ENCODE measurements around the gene COX14.
A peak's percentile ranks its signal among the peaks of the same experiment; 100 is the strongest.

The COX14 gene

DNA sequence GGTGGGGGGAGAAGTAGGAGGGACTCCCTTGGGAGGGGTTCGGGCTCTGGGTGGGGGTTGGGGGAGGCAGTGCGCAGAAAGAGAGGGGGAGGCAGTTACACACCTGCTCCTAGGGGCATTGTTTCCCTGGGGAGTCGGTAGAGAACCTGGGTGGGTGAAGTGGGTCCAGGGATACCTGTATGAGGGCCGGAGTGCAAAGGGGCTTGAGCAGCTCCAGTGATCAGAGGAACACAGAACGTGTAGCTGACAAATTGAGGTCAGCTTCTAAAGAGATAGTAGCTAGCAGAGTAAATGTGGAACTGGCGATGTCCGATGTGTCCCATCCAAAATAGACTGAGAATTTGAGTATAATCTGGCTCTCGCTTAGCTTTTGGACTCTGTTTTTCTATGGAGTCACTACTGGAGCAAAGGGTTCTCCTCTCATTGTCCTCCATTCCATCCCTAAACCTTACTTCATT, 26.4 kb upstream of the COX14 start:
- DNase-seq = peak; percentile 42

DNA sequence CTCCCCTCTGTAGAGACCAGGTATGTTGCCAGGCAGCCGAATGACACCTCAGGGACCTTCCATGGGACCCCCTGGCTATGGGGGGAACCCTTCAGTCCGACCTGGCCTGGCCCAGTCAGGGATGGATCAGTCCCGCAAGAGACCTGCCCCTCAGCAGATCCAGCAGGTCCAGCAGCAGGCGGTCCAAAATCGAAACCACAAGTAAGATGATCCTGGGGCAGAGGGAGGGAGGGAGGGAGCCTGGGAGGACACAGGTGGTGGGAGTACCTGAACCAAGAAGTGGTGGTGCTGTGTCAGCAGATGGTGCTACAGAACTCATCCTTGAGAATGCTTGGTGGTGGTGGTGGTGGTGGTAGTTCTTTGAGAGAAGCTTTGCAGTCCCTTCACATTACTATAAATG, 25.9 kb upstream of the COX14 start:
- DNase-seq = no peak

DNA sequence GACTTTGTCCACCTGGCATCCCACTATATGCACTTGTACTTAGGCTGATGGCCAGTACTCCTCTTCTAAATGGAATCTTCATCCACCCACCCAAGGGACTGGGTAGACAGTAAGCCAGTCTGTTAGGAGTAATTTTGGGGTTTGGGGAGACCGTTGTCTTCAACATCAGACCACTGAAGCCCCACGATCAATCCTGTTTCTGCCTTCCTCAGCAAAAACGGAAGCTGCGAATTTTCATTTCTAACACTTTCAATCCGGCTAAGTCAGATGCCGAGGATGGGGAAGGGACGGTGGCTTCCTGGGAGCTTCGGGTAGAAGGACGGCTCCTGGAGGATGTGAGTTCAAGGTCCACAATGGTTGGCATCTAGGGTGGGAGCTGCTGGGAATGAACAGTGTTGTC, 24.9 kb upstream of the COX14 start:
- DNase-seq = no peak

DNA sequence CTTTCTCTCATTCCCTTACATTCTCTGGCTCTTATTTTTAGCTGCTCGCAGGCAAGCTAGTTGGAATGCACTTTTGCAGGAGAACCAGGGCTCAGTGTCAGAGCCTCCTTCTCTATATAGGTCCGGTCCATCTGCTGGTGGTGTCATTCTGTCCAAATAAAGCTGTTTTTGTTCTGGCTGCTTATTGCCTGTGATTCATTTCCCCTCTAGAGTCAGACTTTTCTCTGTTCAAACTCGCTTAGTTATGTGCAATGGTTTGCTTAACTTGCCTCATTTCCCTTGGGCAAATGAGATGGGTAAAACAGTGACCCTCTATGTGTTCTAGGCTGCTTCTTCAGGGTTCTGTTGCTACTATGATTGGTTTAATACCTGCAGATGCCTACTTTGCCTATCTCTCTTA, 24.0 kb upstream of the COX14 start:
- no peak for DNase-seq

DNA sequence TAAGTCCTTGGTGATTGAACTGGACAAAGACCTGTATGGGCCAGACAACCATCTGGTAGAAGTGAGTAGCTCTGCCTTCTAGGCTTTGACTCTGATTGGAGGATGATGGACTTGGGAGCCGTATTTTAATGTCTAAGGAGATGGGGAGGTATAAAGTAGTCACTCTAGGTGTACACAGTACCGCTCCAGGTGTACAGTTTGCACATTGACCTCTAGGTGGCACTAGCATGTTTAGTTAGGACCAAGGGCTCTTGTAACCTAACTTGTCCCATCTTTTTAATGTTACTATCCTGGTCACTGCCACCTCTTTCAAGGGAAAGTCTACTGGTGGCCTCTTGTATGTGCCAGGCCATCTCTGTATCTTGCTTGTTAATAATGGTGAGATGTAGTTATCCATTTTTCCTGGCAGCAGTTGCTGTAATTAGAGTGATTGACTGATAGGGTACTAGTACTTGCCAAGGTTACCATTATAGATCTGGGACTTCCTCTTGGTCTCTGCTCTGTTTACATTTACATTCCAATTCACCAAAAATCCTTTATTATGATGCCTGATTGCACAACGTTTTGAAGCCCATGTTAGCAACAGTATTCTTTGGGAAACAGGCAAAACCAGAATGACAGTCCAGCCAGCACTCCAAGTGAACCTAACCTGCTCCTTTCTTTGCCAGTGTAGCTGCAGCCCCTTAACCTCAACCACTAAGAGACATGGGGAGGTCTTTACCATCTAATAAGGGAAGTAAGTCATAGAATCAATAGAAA, 23.3 kb upstream of the COX14 start:
- no peak for DNase-seq

DNA sequence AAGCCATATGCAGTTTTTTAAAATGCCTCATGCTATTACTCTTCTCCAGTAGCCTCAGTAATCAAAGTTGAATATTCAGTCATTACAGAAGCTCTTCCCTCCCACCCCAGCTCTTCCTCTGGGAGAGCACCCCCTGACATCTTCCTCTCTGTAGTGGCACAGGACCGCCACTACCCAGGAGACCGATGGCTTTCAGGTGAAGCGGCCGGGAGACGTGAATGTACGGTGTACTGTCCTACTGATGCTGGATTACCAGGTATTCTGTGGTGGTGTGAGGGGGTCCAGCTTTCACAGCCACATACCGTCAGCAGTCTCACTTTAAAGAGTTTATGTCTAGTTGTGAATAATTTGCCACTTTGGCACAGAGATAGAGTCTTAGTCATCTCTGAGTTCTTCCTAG, 22.3 kb upstream of the COX14 start:
- DNase-seq = no peak

DNA sequence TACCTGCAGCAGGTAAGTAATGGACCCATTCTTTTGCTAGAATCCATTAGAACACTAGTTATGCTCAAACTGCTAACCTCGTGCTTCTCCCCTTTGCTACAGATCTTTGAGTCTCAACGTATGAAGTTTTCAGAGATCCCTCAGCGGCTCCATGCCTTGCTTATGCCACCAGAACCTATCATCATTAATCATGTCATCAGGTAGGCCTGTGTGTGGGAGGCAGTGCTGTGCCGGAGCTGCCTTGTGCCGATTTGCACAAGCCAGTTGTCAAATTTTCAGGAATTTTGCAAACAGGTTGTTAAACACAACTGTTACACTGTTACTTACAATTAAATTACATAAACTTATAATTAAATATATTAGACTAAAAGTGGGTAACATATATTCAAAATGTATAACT, 21.6 kb upstream of the COX14 start:
- DNase-seq = no peak

DNA sequence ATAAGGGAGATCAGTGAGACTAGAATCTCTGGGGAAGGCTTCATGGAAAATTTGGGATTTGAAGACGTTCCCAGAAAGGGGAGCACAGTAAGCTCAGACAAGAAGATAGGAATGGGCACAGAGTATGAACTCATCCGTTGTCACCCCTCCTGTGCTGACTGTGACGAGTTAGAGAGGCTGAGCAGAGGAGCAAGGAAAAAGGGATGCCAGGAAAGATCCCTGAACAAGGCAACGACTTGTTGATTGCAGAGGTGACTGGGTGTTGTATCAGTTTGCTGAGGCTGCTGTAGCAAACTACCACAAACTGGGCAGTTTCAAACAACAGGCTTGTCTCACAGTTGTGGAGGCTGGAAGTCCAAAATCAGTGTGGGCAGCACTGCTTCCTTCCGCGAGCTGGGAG, 14.1 kb upstream of the COX14 start:
- no peak for DNase-seq

DNA sequence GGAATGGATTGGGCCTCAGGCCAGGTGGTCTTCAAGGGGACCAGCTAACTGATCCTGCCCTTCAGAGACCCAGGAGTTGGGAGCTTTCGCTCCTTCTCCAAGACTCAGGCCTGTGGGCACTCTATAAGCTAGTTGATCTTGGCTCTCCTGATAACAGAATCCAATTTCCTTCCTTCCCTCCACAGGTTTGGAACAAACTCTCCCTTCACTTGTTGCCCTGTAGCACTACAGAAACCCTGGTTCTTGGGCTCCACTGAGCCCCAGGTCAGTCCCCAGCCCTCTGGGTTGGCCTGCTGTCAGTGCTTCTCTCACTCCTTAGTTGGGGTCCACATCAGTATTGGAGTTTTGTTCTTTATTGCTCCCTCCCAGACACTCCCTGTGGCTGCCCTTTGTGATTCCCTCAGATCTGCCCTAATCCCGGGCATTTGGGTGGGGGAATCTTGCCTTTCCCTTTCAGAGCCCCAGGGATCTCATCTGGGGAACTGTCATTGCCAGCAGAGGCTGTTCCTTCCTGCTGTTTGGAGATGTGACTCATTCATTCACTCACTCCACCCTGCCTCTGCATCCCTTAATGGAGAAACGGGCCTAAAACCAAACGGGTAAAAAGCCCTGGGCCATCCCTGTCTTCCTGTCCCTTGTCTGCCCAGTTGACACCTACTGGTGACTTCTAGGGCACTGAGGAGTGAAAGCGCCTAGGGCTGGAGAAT, 12.6 kb upstream of the COX14 start:
- no peak for DNase-seq

DNA sequence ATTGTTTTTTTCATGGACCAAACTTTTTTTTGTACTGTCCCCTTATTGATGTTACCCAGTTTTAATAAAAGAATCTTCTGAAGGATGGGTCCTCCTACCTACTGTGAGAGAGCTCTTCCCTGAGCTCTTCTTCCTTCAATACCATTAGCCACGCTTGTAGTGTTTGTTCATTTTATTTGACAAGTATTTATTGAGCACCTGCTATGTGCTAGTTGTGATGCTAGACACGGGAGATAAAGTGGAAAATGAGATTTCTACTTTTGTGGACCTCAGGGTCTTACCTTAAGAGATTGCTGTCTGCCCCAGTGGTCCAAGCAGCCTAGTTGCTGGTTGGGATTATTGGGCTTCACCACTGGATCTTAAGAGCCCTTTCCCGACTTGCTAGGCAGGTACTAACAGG, 11.5 kb upstream of the COX14 start:
- no peak for DNase-seq

DNA sequence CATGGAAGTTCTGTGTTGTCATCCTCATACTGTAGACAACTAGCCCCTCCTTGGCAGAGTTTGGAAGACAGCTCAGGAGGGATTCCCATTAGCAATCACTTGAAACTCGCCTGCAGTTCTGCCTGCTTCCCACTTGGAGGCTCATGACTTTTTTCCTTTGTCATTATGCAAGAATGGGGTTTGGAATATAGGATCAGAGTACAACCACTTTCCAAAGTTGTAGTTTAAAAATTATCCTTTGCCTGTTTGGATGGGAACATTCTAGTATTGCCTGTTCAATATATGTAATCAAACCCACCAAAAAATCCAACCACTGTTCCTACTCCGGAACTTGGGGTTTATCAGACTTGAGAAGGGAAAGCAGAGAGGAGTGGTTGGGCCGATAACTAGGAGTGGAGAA, 10.4 kb upstream of the COX14 start:
- no peak for DNase-seq

DNA sequence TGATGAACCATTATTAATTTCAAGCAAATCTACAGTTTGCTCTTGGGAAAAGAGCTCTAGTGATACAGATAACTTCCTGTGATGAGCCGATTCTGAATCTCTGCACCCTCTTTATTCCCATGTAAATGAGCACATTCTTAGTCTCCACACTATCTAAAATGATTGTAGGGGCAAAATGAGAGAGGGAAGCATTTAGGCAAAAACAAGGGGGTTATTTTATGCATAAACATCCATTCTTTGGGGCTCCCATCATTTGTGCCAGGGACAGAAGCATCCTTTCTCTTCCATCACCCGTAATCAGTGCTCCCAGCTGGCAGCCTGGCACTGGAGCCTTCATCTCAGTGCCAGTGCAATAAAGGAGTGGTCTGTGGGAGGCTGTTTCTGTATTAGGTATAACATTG, 9.9 kb upstream of the COX14 start:
- DNase-seq = no peak

DNA sequence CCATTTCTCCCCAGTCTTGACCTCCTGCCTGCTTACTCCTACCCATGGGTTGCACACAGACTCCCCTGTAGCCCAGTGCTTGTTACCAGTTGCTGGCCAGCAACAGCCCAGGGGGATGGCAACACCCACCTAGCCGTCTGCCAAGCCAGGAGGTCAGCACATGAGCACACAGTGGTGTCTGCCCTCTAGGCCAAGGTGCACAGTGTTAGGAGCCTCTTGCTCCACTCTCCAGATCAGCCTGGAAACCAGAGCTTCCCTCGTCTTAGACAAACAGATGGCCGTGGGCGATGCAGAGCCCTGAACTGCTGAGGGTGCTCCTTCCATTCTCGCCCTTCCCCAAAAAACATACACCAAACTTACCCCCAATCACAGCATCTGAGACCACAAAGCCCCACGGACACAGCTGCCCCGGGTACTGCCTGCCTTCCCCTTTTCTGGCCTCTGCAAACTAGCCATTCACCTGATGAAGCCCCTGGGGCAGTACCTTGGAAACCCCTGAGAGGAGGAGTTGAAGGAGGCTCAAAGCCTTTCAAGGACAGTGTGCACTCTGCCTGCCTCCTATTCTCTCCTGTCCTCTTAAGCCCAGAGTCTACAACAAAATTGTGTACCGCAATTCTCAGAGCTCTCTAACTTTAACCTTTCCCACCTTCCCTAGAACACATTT, 9.3 kb upstream of the COX14 start:
- no peak for DNase-seq

DNA sequence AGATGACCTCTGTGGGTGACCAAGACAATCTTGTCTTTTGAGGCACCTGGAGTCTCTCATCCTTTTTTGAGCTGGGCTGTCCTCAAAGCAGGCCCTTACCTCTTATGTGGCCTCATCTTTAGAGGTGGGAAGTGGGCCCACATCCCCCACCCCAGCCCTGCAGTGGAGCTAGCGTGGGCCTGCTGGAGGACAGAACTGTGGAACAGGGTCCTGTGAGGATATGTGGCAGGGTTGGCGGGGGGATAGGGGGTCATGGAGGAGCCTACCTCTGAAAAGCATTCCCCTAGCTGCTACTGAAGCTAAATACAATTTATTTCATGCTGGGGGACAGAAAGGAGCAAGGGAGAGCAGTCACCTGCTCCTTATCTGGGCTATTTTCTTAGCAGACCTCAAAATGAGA, 8.7 kb upstream of the COX14 start:
- DNase-seq = no peak

DNA sequence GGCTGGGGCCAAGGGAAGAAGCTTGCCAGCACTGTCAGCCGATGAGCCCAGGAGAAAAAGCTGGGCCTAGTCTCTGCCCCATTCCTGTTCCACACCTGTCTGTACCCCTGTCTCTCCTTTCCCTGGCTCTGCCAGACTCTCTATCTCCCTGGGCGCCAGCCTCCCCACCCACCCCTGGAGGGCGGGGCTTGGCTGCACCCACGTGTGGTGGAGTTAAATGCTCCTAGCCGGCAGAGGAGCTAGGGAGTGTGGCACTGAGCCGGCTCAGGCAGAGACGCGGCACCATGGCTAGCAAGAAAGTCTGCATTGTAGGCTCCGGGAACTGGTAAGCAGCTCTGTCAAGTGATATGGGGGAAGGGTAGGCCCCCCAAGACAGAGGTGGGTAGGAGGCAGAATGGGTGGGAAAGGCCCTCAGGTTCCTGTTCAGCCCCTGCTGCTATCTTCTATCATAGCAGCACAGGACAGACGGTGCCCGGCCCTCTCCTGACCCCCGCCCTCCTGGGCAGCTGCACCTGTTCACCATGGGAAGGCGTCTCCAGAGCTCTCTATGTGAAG, 8.2 kb upstream of the COX14 start, which contains the start of gene GPD1:
TSS of gene GPD1 (plus strand) at position 242 of the 555 bp plus-strand sequence. CDS start at position 285, 43 bp downstream.
- DNase-seq = peak; percentile 38

DNA sequence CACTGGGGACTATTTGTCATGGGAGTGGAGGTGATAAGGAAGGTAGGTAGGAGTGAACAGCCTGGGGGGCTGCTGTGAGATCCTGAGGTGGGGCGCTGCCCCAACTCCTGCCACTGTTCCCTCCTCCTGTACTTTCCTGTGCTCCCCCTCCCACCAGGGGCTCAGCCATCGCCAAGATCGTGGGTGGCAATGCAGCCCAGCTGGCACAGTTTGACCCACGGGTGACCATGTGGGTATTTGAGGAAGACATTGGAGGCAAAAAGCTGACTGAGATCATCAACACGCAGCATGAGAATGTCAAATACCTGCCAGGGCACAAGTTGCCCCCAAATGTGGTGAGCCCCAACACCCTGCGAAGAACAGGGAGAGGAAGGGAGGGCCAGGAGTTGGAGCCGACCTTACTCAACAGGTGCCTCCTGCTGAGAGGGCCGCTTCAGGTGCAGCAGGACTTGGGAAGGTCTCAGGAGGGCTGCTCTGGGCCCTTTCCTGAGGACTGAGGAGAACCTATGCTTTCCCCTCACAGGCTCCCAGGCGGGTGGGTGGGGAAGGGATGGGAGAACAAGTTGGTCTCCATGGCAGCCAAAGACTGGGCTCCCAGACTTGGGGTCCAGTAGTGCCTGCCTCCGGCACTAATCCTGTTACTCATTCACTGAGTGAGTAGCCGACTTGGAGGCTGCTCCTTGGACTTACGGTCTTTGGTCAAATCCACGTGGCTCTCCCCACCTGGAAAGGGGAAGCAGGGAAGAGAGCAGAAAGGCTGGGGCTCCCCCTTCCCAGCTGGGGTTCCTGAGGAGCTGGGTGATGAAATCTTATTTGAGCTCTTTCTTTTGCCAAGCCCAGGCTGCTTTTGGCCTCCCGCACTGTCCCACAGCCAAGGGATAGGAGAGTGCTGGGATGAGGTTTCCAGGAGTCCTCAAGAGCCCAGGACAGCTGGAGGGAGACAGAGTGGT, 7.3 kb upstream of the COX14 start:
- DNase-seq = no peak

DNA sequence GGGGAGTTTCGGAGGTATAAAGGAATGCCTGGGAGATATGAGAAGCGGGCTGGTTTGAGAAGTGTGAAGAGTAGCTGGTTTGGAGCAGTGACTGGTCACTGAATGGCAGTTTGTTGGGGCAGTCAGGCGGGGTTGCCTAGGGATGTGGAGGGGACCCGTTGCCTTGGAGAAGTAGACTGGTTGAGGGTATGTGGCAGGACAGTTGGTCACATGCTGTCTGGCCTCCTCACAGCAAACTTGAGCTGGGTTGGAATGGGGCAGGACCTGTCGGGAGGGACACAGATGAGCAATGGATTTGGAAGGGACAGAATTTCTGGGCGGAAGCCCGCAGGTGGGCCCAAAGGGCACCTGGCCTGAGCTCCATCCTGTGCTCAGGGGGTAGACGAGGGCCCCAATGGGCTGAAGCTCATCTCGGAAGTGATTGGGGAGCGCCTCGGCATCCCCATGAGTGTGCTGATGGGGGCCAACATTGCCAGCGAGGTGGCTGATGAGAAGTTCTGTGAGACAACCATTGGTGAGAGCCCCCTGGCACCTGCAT, 6.1 kb upstream of the COX14 start:
- no peak for DNase-seq

DNA sequence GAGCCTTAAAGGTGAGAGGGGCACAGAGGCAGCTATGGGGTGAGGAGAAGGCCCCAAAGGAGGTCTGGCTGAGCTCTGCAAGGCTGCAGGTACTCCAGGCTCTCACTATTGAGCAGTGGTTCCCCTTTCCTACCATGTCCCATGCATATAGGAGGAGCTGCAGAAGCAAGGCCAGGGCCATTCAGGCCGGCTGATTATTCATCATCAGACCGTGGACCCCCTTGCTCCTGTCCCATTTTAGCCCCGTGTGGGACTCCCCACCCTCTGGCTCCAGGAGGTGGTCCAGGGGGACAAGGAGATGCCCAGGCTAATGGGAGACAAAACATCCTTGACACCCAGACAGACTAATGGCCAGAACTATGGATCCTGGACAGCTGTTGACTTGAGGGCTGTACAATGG, 5.1 kb upstream of the COX14 start:
- no peak for DNase-seq

DNA sequence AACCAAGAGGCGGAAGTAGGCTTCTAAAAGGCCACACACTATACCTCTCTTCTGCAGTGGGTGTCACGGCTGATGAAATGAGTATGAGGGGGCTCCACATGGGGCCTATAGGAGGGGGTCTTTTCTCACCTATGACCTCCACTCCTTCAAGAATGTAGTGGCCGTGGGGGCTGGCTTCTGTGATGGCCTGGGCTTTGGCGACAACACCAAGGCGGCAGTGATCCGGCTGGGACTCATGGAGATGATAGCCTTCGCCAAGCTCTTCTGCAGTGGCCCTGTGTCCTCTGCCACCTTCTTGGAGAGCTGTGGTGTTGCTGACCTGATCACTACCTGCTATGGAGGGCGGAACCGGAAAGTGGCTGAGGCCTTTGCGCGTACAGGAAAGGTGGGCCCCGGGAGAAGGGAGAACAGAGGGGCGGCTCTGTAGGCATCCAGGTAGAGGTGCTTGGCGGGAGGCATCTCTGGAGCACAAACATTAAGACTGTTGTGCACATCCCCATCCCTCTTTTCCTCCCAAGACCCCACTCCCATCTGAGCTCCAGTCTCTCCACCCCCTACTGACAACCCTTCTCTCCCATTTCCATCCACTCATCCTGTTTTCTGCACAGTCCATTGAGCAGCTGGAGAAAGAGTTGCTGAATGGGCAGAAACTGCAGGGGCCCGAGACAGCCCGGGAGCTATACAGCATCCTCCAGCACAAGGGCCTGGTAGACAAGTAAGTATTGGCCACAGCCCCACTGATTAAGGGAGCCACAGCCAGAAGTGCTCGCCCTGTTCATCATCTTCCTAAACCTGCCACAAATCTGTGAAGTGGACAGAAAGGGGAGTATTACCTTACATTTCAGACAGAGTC, 4.4 kb upstream of the COX14 start:
- DNase-seq = peak; percentile 38

DNA sequence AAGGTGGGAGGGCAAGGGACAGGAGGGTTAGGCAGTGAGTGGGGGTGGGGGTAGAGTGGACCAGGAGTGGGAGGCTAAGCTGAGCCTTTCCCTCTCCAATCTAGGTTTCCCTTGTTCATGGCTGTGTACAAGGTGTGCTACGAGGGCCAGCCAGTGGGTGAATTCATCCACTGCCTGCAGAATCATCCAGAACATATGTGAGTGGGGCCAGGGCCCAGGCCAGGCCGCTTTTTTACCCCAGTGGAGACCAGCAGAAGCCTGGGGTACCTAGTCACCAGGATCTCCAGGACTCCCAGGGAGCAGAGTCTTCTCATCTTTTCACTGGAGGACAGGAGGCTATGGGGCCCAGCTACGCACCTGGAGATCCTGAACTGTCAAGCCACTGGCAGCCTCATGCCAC, 2.7 kb upstream of the COX14 start:
- no peak for DNase-seq

DNA sequence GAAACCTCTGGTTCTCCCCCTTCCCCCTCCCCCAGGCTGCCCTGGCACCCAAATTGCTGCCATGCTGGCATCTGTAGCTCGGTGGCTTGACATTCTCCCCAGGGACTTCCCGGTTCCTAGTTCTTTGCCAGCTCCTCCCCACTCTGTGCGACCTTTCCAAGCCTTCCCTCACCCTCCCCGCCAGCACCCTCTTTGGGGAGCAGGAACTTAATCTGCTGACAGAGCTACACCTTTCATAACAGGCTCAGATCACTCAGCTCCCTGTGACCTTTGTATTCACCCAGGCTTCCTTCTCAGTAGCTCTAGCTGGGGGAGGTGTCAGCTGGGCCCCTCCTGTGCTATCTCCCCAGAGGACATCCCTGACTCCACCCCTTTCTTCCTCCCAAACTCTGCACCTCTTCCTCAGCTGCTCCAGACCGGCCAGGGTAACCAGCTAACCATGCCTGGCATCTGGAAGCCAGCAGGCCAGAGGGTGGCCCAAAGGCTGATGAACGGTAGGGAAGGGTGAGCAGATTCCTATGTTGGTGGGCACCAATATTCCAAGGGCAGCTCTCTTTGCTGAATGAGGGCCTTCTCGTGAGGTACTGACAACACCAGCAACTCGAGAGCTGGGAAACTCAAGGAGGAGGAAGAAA, 1.8 kb upstream of the COX14 start:
- no peak for DNase-seq

All from retina (tissue), 1 donor.